ENCODE measurements around the gene GANC.

- TF ChIP-seq, protein P1, sequence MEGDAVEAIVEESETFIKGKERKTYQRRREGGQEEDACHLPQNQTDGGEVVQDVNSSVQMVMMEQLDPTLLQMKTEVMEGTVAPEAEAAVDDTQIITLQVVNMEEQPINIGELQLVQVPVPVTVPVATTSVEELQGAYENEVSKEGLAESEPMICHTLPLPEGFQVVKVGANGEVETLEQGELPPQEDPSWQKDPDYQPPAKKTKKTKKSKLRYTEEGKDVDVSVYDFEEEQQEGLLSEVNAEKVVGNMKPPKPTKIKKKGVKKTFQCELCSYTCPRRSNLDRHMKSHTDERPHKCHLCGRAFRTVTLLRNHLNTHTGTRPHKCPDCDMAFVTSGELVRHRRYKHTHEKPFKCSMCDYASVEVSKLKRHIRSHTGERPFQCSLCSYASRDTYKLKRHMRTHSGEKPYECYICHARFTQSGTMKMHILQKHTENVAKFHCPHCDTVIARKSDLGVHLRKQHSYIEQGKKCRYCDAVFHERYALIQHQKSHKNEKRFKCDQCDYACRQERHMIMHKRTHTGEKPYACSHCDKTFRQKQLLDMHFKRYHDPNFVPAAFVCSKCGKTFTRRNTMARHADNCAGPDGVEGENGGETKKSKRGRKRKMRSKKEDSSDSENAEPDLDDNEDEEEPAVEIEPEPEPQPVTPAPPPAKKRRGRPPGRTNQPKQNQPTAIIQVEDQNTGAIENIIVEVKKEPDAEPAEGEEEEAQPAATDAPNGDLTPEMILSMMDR (IDR thresholded peaks at IDR 0.05), result no peak
- TF ChIP-seq POLR2A (IDR thresholded peaks at IDR 0.05), result no peak
Observed at GRCh38 chr15:42352401-42352800, 79.4 kb downstream of the GANC start.
